Endothelial cell of umbilical vein (primary cell): Measurements from ENCODE around the gene MOB1A. TPM values are rescaled to one million over a fixed set of nuclear protein-coding genes. Genes with fewer than 3 reads are reported as not detected.

Experiments
- BruUV-seq: library from RNA; stranded (reverse); fragments of 400-500 nt; replicated peaks from 2 replicates; lab custom pipeline; 2021; lab: Mats Ljungman, UMichigan
- CTCF ChIA-PET: fragments of 300-600, 350-600 bp; sonication (Branson Sonifier 250); formaldehyde crosslinking; loops from one replicate; lab custom pipeline; 2021; ENCODE audit warnings: antibody characterized with exemption, inconsistent platforms; lab: Charles Lee
- POLR2A ChIA-PET: fragments of 300-600, 350-600 bp; sonication (Branson Sonifier 250); formaldehyde crosslinking; loops from one replicate; lab custom pipeline; 2021; ENCODE audit warnings: antibody characterized with exemption, inconsistent platforms; lab: Charles Lee
- DNase-seq: peaks from one replicate; pipeline ENCODE4 v3.0.0-alpha.2; 2011; ENCODE audit warnings: low read depth, low spot score
- FAIRE-seq: peaks from 2 replicates; lab custom pipeline; 2011; peaks lifted over from hg19 to GRCh38; lab: Jason Lieb, UNC
- H2AFZ ChIP-seq: 2 replicates; pipeline ENCODE4 v1.6.0; 2012; ENCODE audit warnings: low read depth, low read length, control low read depth, inconsistent platforms
- H3K27ac ChIP-seq: 2 replicates; pipeline ENCODE4 v1.5.1; 2011; ENCODE audit warnings: low read depth, mild to moderate bottlenecking, control low read depth, low read length, moderate library complexity; ENCODE audit not compliant: insufficient read depth
- H3K27me3 ChIP-seq, 2 experiments: 2 replicates each; pipeline versions ENCODE4 v1.6.0 to v1.6.1; 2011; ENCODE audit warnings: low read length in 2 of 2, mixed read lengths in 1 of 2; ENCODE audit not compliant: control insufficient read depth in 2 of 2, insufficient read depth in 2 of 2
- H3K36me3 ChIP-seq, 2 experiments: 2 replicates in 1 of 2; 3 replicates in 1 of 2; pipeline ENCODE4 v1.5.1; 2011; ENCODE audit warnings: low read length in 2 of 2, mild to moderate bottlenecking in 1 of 2, moderate library complexity in 1 of 2; ENCODE audit not compliant: control insufficient read depth in 2 of 2, insufficient read depth in 2 of 2; ENCODE audit errors: extremely low read depth in 1 of 2
- H3K4me1 ChIP-seq: 3 replicates; pipeline ENCODE4 v1.5.1; 2011; ENCODE audit warnings: mild to moderate bottlenecking, low read length; ENCODE audit not compliant: control insufficient read depth, insufficient read depth; ENCODE audit errors: extremely low read depth
- H3K4me2 ChIP-seq: 2 replicates; pipeline ENCODE4 v1.6.1; 2011; ENCODE audit warnings: low read length, control low read depth, mixed read lengths; ENCODE audit not compliant: insufficient read depth
- H3K4me3 ChIP-seq, 3 experiments: fragments of 200-600 bp in 1 of 3; sonication (generic), shearing (Covaris generic) in 1 of 3; replicated peaks in 1 of 3; 2 replicates each; pipeline ENCODE4 v1.5.1; 2011 to 2016; ENCODE audit warnings: control low read depth in 3 of 3, low read length in 3 of 3, mild to moderate bottlenecking in 2 of 3, inconsistent platforms in 1 of 3, low read depth in 1 of 3, moderate library complexity in 1 of 3; ENCODE audit not compliant: insufficient read depth in 1 of 3
- H3K79me2 ChIP-seq: 2 replicates; pipeline ENCODE4 v1.6.0; 2012; ENCODE audit warnings: low read length, inconsistent platforms; ENCODE audit not compliant: control insufficient read depth, insufficient read depth
- H3K9ac ChIP-seq: replicated peaks from 2 replicates; pipeline ENCODE3; 2011; ENCODE audit warnings: low read length, control low read depth; ENCODE audit not compliant: insufficient read depth; ENCODE audit errors: extremely low read depth
- H3K9me1 ChIP-seq: replicated peaks from 3 replicates; pipeline ENCODE4 v1.6.0; 2011; ENCODE audit warnings: mild to moderate bottlenecking, low read length; ENCODE audit not compliant: control insufficient read depth, insufficient read depth; ENCODE audit errors: extremely low read depth
- H3K9me3 ChIP-seq: replicated peaks from 2 replicates; pipeline ENCODE4 v1.5.1; 2012; ENCODE audit warnings: low read length, inconsistent platforms; ENCODE audit not compliant: control insufficient read depth, insufficient read depth
- H4K20me1 ChIP-seq: replicated peaks from 2 replicates; pipeline ENCODE3; 2011; ENCODE audit warnings: mild to moderate bottlenecking, low read length; ENCODE audit not compliant: control insufficient read depth, insufficient read depth; ENCODE audit errors: extremely low read depth
- EZH2 ChIP-seq: IDR thresholded peaks from 2 replicates; pipeline ENCODE4 v1.6.1; 2012; ENCODE audit warnings: borderline replicate concordance, low read depth, mild to moderate bottlenecking, moderate library complexity, low read length, inconsistent platforms; ENCODE audit not compliant: severe bottlenecking
- FOS ChIP-seq: IDR thresholded peaks from 2 replicates; pipeline ENCODE4 v1.6.1; 2011; ENCODE audit warnings: mild to moderate bottlenecking, low read length, moderate library complexity, borderline replicate concordance; ENCODE audit not compliant: insufficient read depth
- GATA2 ChIP-seq: IDR thresholded peaks from 2 replicates; pipeline ENCODE4 v1.7.0; 2011; ENCODE audit warnings: low read depth, mild to moderate bottlenecking, moderate library complexity, mixed read lengths, low read length; ENCODE audit not compliant: insufficient read length, insufficient read depth
- JUN ChIP-seq: IDR thresholded peaks from 2 replicates; pipeline ENCODE4 v1.6.1; 2011; ENCODE audit warnings: borderline replicate concordance, low read depth; ENCODE audit not compliant: insufficient read length, insufficient read depth
- MAX ChIP-seq: IDR thresholded peaks from 2 replicates; pipeline ENCODE4 v1.6.1; 2011; ENCODE audit not compliant: insufficient read depth, insufficient read length
- MYC ChIP-seq: IDR thresholded peaks from one replicate; pipeline ENCODE4 v1.6.1; 2011; ENCODE audit warnings: mild to moderate bottlenecking, low read depth, low read length
- POLR2A ChIP-seq: IDR thresholded peaks from 2 replicates; pipeline ENCODE4 v1.6.1; 2012; ENCODE audit warnings: low read depth, mild to moderate bottlenecking, control low read depth, low read length
- POLR2AphosphoS5 ChIP-seq: IDR thresholded peaks from 2 replicates; pipeline ENCODE4 v1.6.1; 2012; ENCODE audit warnings: low read depth, mild to moderate bottlenecking, control low read depth, low read length, moderate library complexity; ENCODE audit not compliant: insufficient read depth
- dilution Hi-C: fragments of 300-500 bp; cut with MboI; formaldehyde crosslinking; loops from one replicate; pipeline ENCODE4 v1.15.0; 2019; ENCODE audit warnings: low sequenced_read_pairs; ENCODE audit not compliant: extremely low pct_ligation_motif_present
- intact Hi-C: fragments of 100-400 bp; cut with micrococcal nuclease; formaldehyde crosslinking; loops from one replicate; pipeline ENCODE4 v1.10.0; 2022
- polyA plus RNA-seq, 4 experiments: library from polyadenylated mRNA; depleted of rRNA in 3 of 4; stranded (reverse) in 3 of 4; unstranded in 1 of 4; fragments of >200 nt; gene quantifications; 2 replicates each; pipeline versions ENCODE4 v1.2.1 to v1.2.3, GENCODE V29; 2011 to 2012; ENCODE audit warnings: missing spikeins in 1 of 4
- total RNA-seq: library from RNA; stranded (reverse); gene quantifications from 2 replicates; pipeline ENCODE4 v1.2.3, GENCODE V29; 2021
- TF ChIP-seq, protein P1 (sequence below), 2 donors: IDR thresholded peaks; 1 replicate in 1 of 2; 2 replicates in 1 of 2; pipeline ENCODE4 v1.5.1; 2011; ENCODE audit warnings: low read length in 2 of 2, mild to moderate bottlenecking in 2 of 2, moderate library complexity in 2 of 2, control low read depth in 1 of 2, inconsistent platforms in 1 of 2, low read depth in 1 of 2; ENCODE audit not compliant: insufficient read depth in 1 of 2; ENCODE audit errors: extremely low read depth in 1 of 2

The MOB1A gene
- total and polyA plus RNA-seq, 2 donors (not counting 3 experiments of a cell fraction or from before 2014, with no cell fraction given), result 25.3 to 112 TPM

- DNase-seq, result no peak
- H4K20me1 ChIP-seq, result no peaks in the 10 kb centered on the region
- no peak overlapping the region for H3K9ac ChIP-seq
- no peak overlapping the region for H2AFZ ChIP-seq
- TF ChIP-seq JUN, result no peak
- no peak for TF ChIP-seq POLR2A
- TF ChIP-seq, protein P1, sequence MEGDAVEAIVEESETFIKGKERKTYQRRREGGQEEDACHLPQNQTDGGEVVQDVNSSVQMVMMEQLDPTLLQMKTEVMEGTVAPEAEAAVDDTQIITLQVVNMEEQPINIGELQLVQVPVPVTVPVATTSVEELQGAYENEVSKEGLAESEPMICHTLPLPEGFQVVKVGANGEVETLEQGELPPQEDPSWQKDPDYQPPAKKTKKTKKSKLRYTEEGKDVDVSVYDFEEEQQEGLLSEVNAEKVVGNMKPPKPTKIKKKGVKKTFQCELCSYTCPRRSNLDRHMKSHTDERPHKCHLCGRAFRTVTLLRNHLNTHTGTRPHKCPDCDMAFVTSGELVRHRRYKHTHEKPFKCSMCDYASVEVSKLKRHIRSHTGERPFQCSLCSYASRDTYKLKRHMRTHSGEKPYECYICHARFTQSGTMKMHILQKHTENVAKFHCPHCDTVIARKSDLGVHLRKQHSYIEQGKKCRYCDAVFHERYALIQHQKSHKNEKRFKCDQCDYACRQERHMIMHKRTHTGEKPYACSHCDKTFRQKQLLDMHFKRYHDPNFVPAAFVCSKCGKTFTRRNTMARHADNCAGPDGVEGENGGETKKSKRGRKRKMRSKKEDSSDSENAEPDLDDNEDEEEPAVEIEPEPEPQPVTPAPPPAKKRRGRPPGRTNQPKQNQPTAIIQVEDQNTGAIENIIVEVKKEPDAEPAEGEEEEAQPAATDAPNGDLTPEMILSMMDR (IDR thresholded peaks at IDR 0.05; ENCODE audit: extremely low read depth in 1 of 2, insufficient read depth in 1 of 2, low read depth in 1 of 2, low read length in 2 of 2), result no peak
- no peak for TF ChIP-seq FOS
- no peak for TF ChIP-seq MAX
- no peak for TF ChIP-seq EZH2
- no peak for TF ChIP-seq MYC
- no peak for TF ChIP-seq GATA2
- no peak for TF ChIP-seq POLR2AphosphoS5
- no peaks in the 10 kb centered on the region for H3K9me3 ChIP-seq
- no peaks in the 10 kb centered on the region for H3K9me1 ChIP-seq
- peaks cover 0 to 34% of the 10 kb centered on the region in 2 experiments for H3K36me3 ChIP-seq
- H3K4me1 ChIP-seq, result no peaks in the 10 kb centered on the region
- no peak overlapping the region for H3K4me2 ChIP-seq
- CTCF ChIA-PET, result interaction anchor here (0.6 to 2.6 kb wide), 5 partner anchors 9 to 356 kb away, joined by 3 to 11 read pairs (median 5); no protein-coding TSS in a partner anchor
- H3K27me3 ChIP-seq, result no peaks in the 10 kb centered on the region
- intact Hi-C loops, result no loop called here
- BruUV-seq, result no TSS peak
- POLR2A ChIA-PET, result no interaction called here
- dilution Hi-C loops, result no loop called here
- H3K4me3 ChIP-seq, result no peak overlapping the region
- H3K79me2 ChIP-seq, result no peaks in the 10 kb centered on the region
- H3K27ac ChIP-seq, result no peak overlapping the region
- FAIRE-seq, result no peak
Measured at GRCh38 chr2:74103763-74104162, 74.9 kb downstream of the MOB1A start.

Other genes starting within 250 kb of the MOB1A start
- gene TET3, start 194.0 kb downstream of the MOB1A start, total RNA-seq, result 14.7 and 15.6 TPM in 2 replicates
- gene TET3, start 194.0 kb downstream of the MOB1A start, polyA plus RNA-seq, result 3.0 and 3.4 TPM in 2 replicates
- 42.4 and 42.6 TPM in 2 replicates for gene BOLA3, start 31.0 kb downstream of the MOB1A start, total RNA-seq
- 28.7 and 29.1 TPM in 2 replicates for gene BOLA3, start 31.0 kb downstream of the MOB1A start, polyA plus RNA-seq
- gene MTHFD2, start 19.7 kb upstream of the MOB1A start, total RNA-seq, result 74.9 and 83.2 TPM in 2 replicates
- gene MTHFD2, start 19.7 kb upstream of the MOB1A start, polyA plus RNA-seq, result 25.4 and 25.6 TPM in 2 replicates
- 0.97 and 1.2 TPM in 2 replicates for gene SLC4A5, start 164.5 kb upstream of the MOB1A start, total RNA-seq
- gene SLC4A5, start 164.5 kb upstream of the MOB1A start, polyA plus RNA-seq, result 0.12 and 0.21 TPM in 2 replicates
- gene DCTN1, start 201.4 kb upstream of the MOB1A start, total RNA-seq, result 165 and 170 TPM in 2 replicates
- gene DCTN1, start 201.4 kb upstream of the MOB1A start, polyA plus RNA-seq, result 120 and 130 TPM in 2 replicates
- gene C2orf81, start 242.7 kb upstream of the MOB1A start, total RNA-seq, result 0.51 and 0.71 TPM in 2 replicates
- 0.16 and 0.17 TPM in 2 replicates for gene C2orf81, start 242.7 kb upstream of the MOB1A start, polyA plus RNA-seq
- 21.7 and 24.9 TPM in 2 replicates for gene WDR54, start 242.9 kb upstream of the MOB1A start, total RNA-seq
- 46.3 and 53.0 TPM in 2 replicates for gene WDR54, start 242.9 kb upstream of the MOB1A start, polyA plus RNA-seq